Neural crest cell (in vitro differentiated cells): ENCODE results near the gene XRN2. TPM values are rescaled to one million over a fixed set of nuclear protein-coding genes. Genes with fewer than 3 reads are reported as not detected.

ENCODE experiments used
- DNase-seq: peaks from one replicate; pipeline ENCODE4 v3.0.0; 2021; ENCODE audit warnings: low read depth, mixed read lengths, low spot score
- H3K27ac Mint-ChIP-seq: one replicate; pipeline ENCODE4 v1.8.0; 2021; ENCODE audit warnings: mild to moderate bottlenecking, mixed read lengths; ENCODE audit not compliant: unreplicated experiment
- H3K27me3 Mint-ChIP-seq: 2 replicates; pipeline ENCODE4 v1.8.0; 2021; ENCODE audit warnings: low read depth, mild to moderate bottlenecking, mixed read lengths
- H3K36me3 Mint-ChIP-seq: 2 replicates; pipeline ENCODE4 v1.8.0; 2021; ENCODE audit warnings: low read depth, mild to moderate bottlenecking, mixed read lengths
- H3K4me1 Mint-ChIP-seq: 2 replicates; pipeline ENCODE4 v1.8.0; 2021; ENCODE audit warnings: mixed read lengths
- H3K4me3 Mint-ChIP-seq: one replicate; pipeline ENCODE4 v1.8.0; 2021; ENCODE audit warnings: mild to moderate bottlenecking, mixed read lengths
- H3K9me3 Mint-ChIP-seq: 2 replicates; pipeline ENCODE4 v1.8.0; 2021; ENCODE audit warnings: mixed read lengths
- CTCF ChIP-seq: fragments of 200-600 bp; sonication (generic); conservative IDR thresholded peaks from 2 replicates; pipeline ENCODE4 v1.5.0; 2021; ENCODE audit warnings: antibody characterized with exemption, mild to moderate bottlenecking
- total RNA-seq: library from RNA; stranded (reverse); gene quantifications from 2 replicates; pipeline ENCODE4 v1.2.1, GENCODE V29; 2021

The XRN2 gene
- total RNA-seq, 1 donor from 2014 or later = 101 TPM

GRCh38 chr20:21324126-21324525 lies 21.0 kb downstream of the XRN2 start:
- Mint-ChIP-seq H3K9me3 (peaks cover 8% of the 10 kb centered on the region), H3K27ac (no peak overlapping the region), H3K36me3 (peaks cover 24% of the 10 kb centered on the region), H3K4me3 (no peak overlapping the region), H3K4me1 (peaks cover 30% of the 10 kb centered on the region), H3K27me3 (no peaks in the 10 kb centered on the region)
- DNase-seq = no peak
- TF ChIP-seq CTCF = no peak

- Mint-ChIP-seq H3K36me3 (peaks cover 24% of the 10 kb centered on the region), H3K4me1 (peaks cover 30% of the 10 kb centered on the region), H3K27ac (peak overlapping the region; percentile 1), H3K4me3 (no peak overlapping the region), H3K9me3 (peaks cover 8% of the 10 kb centered on the region), H3K27me3 (no peaks in the 10 kb centered on the region)
- TF ChIP-seq CTCF = no peak
- DNase-seq = no peak
Measured at GRCh38 chr20:21325296-21325695, 22.2 kb downstream of the XRN2 start.

GRCh38 chr20:21326700-21327099 lies 23.6 kb downstream of the XRN2 start:
- no peaks in the 10 kb centered on the region for H3K27me3 Mint-ChIP-seq
- no peak for TF ChIP-seq CTCF
- H3K9me3 Mint-ChIP-seq = peaks cover 7% of the 10 kb centered on the region
- H3K4me1 Mint-ChIP-seq = peaks cover 30% of the 10 kb centered on the region
- no peak for DNase-seq
- H3K36me3 Mint-ChIP-seq = peaks cover 14% of the 10 kb centered on the region
- H3K27ac Mint-ChIP-seq = no peak overlapping the region
- H3K4me3 Mint-ChIP-seq = no peak overlapping the region

DNA sequence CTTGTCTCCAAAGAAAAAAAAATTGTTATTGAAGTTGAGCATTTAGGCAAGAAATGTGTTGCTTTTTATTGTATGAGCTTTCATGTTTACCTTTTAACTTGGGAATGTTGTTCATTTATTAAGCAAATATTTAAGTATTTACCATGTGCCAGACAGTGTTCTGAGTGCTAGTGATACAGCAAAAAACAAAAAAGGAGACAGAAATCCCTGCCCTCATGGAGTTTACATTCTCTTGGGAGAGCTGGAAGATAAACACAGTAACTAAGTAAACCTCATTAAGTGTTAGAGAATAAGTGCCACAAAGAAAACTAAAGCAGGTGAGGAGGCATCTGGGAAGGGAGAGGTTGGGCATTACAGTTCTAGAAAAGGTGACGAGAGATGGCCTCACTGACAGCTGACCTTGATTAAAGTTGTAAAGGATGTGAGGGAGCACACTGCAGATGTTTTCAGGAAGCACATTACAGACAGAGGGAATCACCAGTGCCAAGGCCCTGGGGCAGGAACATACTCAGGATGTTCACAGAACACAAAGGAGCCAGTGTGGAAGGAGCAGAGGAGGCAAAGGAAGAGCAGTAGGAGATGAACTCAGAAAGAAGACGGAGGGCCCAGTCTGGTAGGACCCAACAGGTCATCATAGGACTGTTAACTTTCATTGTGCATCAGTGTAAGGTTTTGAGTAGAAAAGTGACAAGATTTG lies 33.5 kb downstream of the XRN2 start:
- no peak overlapping the region for H3K27ac Mint-ChIP-seq
- H3K4me3 Mint-ChIP-seq = no peak overlapping the region
- DNase-seq = no peak
- no peaks in the 10 kb centered on the region for H3K27me3 Mint-ChIP-seq
- peaks cover 54% of the 10 kb centered on the region for H3K36me3 Mint-ChIP-seq
- no peak for TF ChIP-seq CTCF
- H3K9me3 Mint-ChIP-seq = no peaks in the 10 kb centered on the region
- H3K4me1 Mint-ChIP-seq = peaks cover 11% of the 10 kb centered on the region

- TF ChIP-seq CTCF = no peak
- H3K36me3 Mint-ChIP-seq = peaks cover 49% of the 10 kb centered on the region
- no peaks in the 10 kb centered on the region for H3K9me3 Mint-ChIP-seq
- no peak overlapping the region for H3K4me3 Mint-ChIP-seq
- no peaks in the 10 kb centered on the region for H3K27me3 Mint-ChIP-seq
- no peak overlapping the region for H3K27ac Mint-ChIP-seq
- peaks cover 11% of the 10 kb centered on the region for H3K4me1 Mint-ChIP-seq
- DNase-seq = no peak
Measured at GRCh38 chr20:21338291-21338690, 35.2 kb downstream of the XRN2 start.
